SJCRH30 (cell line): ENCODE measurements around the gene HNRNPM. TPM values are rescaled to one million over a fixed set of nuclear protein-coding genes. Genes with fewer than 3 reads are reported as not detected.
A peak's percentile ranks its signal among the peaks of the same experiment; 100 is the strongest.

ENCODE experiments used
- DNase-seq, 2 experiments: peaks; one replicate each; pipeline ENCODE4 v3.0.0-alpha.2; 2015 to 2020
- H3K27ac ChIP-seq: fragments of 250-450 bp; sonication (Bioruptor Pico); 2 replicates; pipeline ENCODE4 v1.5.1; 2020; ENCODE audit warnings: mild to moderate bottlenecking, moderate library complexity
- H3K27me3 ChIP-seq: fragments of 250-450 bp; sonication (Bioruptor Pico); 2 replicates; pipeline ENCODE4 v1.5.1; 2020; ENCODE audit warnings: mild to moderate bottlenecking, moderate library complexity
- H3K36me3 ChIP-seq: fragments of 250-450 bp; sonication (Bioruptor Pico); 2 replicates; pipeline ENCODE4 v1.5.1; 2020; ENCODE audit warnings: mild to moderate bottlenecking, moderate library complexity
- H3K4me1 ChIP-seq: fragments of 250-450 bp; sonication (Bioruptor Pico); 2 replicates; pipeline ENCODE4 v1.5.1; 2020; ENCODE audit warnings: mild to moderate bottlenecking, moderate library complexity
- H3K4me3 ChIP-seq: fragments of 250-450 bp; sonication (Bioruptor Pico); 2 replicates; pipeline ENCODE4 v1.5.1; 2020; ENCODE audit warnings: mild to moderate bottlenecking, moderate library complexity
- H3K9me3 ChIP-seq: fragments of 250-450 bp; sonication (Bioruptor Pico); replicated peaks from 2 replicates; pipeline ENCODE4 v1.5.1; 2020; ENCODE audit warnings: mild to moderate bottlenecking, moderate library complexity
- total RNA-seq: library from RNA; depleted of rRNA; stranded (reverse); fragments of >200 nt; shearing (Covaris generic); gene quantifications from 2 replicates; pipeline ENCODE4 v1.2.3, GENCODE V29; 2014

HNRNPM gene
- total RNA-seq, 1 experiment from 2014 or later: 191 TPM

GRCh38 chr19:8445488-8446001, 770 bp downstream of the HNRNPM start:
- Histone ChIP-seq H3K4me3 (peak overlapping the region; percentile 98), H3K36me3 (peaks cover 23% of the 10 kb centered on the region), H3K4me1 (peaks cover 5% of the 10 kb centered on the region; the same call in 1 of the 2 replicates), H3K9me3 (no peaks in the 10 kb centered on the region), H3K27ac (peak overlapping the region; percentile 98), H3K27me3 (no peaks in the 10 kb centered on the region)
- DNase-seq: peak; percentile 57 to 59

- Histone ChIP-seq H3K27me3 (no peaks in the 10 kb centered on the region), H3K27ac (no peak overlapping the region), H3K4me3 (peak overlapping the region; percentile 98), H3K9me3 (no peaks in the 10 kb centered on the region), H3K36me3 (peaks cover 23% of the 10 kb centered on the region), H3K4me1 (peaks cover 5% of the 10 kb centered on the region; the same call in 1 of the 2 replicates)
- no peak for DNase-seq
Observed at GRCh38 chr19:8446061-8446709, 1.4 kb downstream of the HNRNPM start.

GRCh38 chr19:8449830-8450229, 5.1 kb downstream of the HNRNPM start:
- peaks cover 9% of the 10 kb centered on the region; the same call in 1 of the 2 replicates for H3K4me1 ChIP-seq
- no peak overlapping the region for H3K4me3 ChIP-seq
- peaks cover 37% of the 10 kb centered on the region for H3K36me3 ChIP-seq
- H3K9me3 ChIP-seq: no peaks in the 10 kb centered on the region
- no peaks in the 10 kb centered on the region for H3K27me3 ChIP-seq
- no peak for DNase-seq
- H3K27ac ChIP-seq: no peak overlapping the region

GRCh38 chr19:8451377-8451776, 6.6 kb downstream of the HNRNPM start:
- Histone ChIP-seq H3K9me3 (no peaks in the 10 kb centered on the region), H3K4me1 (peaks cover 8% of the 10 kb centered on the region; the same call in 1 of the 2 replicates), H3K36me3 (peaks cover 43% of the 10 kb centered on the region), H3K4me3 (no peak overlapping the region), H3K27me3 (no peaks in the 10 kb centered on the region), H3K27ac (no peak overlapping the region)
- DNase-seq: no peak

GRCh38 chr19:8451885-8452284, 7.1 kb downstream of the HNRNPM start:
- H3K36me3 ChIP-seq: peaks cover 40% of the 10 kb centered on the region
- H3K4me1 ChIP-seq: peaks cover 4% of the 10 kb centered on the region; the same call in 1 of the 2 replicates
- DNase-seq: peak in 1 of 2 experiments; percentile 34
- no peak overlapping the region for H3K4me3 ChIP-seq
- H3K27me3 ChIP-seq: no peaks in the 10 kb centered on the region
- H3K27ac ChIP-seq: no peak overlapping the region
- no peaks in the 10 kb centered on the region for H3K9me3 ChIP-seq

- peaks cover 4% of the 10 kb centered on the region; the same call in 1 of the 2 replicates for H3K4me1 ChIP-seq
- H3K27me3 ChIP-seq: no peaks in the 10 kb centered on the region
- no peaks in the 10 kb centered on the region for H3K9me3 ChIP-seq
- peaks cover 42% of the 10 kb centered on the region for H3K36me3 ChIP-seq
- H3K27ac ChIP-seq: no peak overlapping the region
- no peak for DNase-seq
- no peak overlapping the region for H3K4me3 ChIP-seq
Observed at GRCh38 chr19:8452446-8453123, 7.8 kb downstream of the HNRNPM start.

GRCh38 chr19:8453616-8454015, 8.8 kb downstream of the HNRNPM start:
- DNase-seq: no peak
- no peaks in the 10 kb centered on the region for H3K27me3 ChIP-seq
- H3K9me3 ChIP-seq: no peaks in the 10 kb centered on the region
- H3K27ac ChIP-seq: no peak overlapping the region
- no peak overlapping the region for H3K4me3 ChIP-seq
- peaks cover 7% of the 10 kb centered on the region for H3K4me1 ChIP-seq
- peaks cover 42% of the 10 kb centered on the region for H3K36me3 ChIP-seq

- no peaks in the 10 kb centered on the region for H3K9me3 ChIP-seq
- H3K27me3 ChIP-seq: no peaks in the 10 kb centered on the region
- H3K36me3 ChIP-seq: peaks cover 42% of the 10 kb centered on the region
- H3K27ac ChIP-seq: no peak overlapping the region
- H3K4me1 ChIP-seq: peaks cover 13% of the 10 kb centered on the region
- no peak for DNase-seq
- no peak overlapping the region for H3K4me3 ChIP-seq
Observed at GRCh38 chr19:8454218-8454617, 9.4 kb downstream of the HNRNPM start.

GRCh38 chr19:8455018-8455417, 10.2 kb downstream of the HNRNPM start:
- Histone ChIP-seq H3K36me3 (peaks cover 43% of the 10 kb centered on the region), H3K27me3 (no peaks in the 10 kb centered on the region), H3K27ac (no peak overlapping the region), H3K9me3 (no peaks in the 10 kb centered on the region), H3K4me1 (peaks cover 21% of the 10 kb centered on the region), H3K4me3 (no peak overlapping the region)
- DNase-seq: no peak

- no peak for DNase-seq
- Histone ChIP-seq H3K27ac (no peak overlapping the region), H3K9me3 (no peaks in the 10 kb centered on the region), H3K27me3 (no peaks in the 10 kb centered on the region), H3K4me1 (peaks cover 32% of the 10 kb centered on the region), H3K36me3 (peaks cover 47% of the 10 kb centered on the region), H3K4me3 (no peak overlapping the region)
Observed at GRCh38 chr19:8456064-8456463, 11.3 kb downstream of the HNRNPM start.

GRCh38 chr19:8457209-8457608, 12.4 kb downstream of the HNRNPM start:
- H3K4me3 ChIP-seq: no peak overlapping the region
- H3K27ac ChIP-seq: no peak overlapping the region
- DNase-seq: no peak
- peaks cover 49% of the 10 kb centered on the region for H3K36me3 ChIP-seq
- H3K27me3 ChIP-seq: no peaks in the 10 kb centered on the region
- H3K9me3 ChIP-seq: no peaks in the 10 kb centered on the region
- peaks cover 34% of the 10 kb centered on the region for H3K4me1 ChIP-seq

- no peak overlapping the region for H3K4me3 ChIP-seq
- H3K9me3 ChIP-seq: no peaks in the 10 kb centered on the region
- H3K36me3 ChIP-seq: peaks cover 52% of the 10 kb centered on the region
- peaks cover 34% of the 10 kb centered on the region for H3K4me1 ChIP-seq
- no peak overlapping the region for H3K27ac ChIP-seq
- H3K27me3 ChIP-seq: no peaks in the 10 kb centered on the region
- no peak for DNase-seq
Observed at GRCh38 chr19:8457827-8458226, 13.1 kb downstream of the HNRNPM start.

GRCh38 chr19:8458380-8458779, 13.6 kb downstream of the HNRNPM start:
- Histone ChIP-seq H3K4me1 (peaks cover 34% of the 10 kb centered on the region), H3K27me3 (no peaks in the 10 kb centered on the region), H3K27ac (no peak overlapping the region), H3K36me3 (peaks cover 52% of the 10 kb centered on the region), H3K9me3 (no peaks in the 10 kb centered on the region), H3K4me3 (no peak overlapping the region)
- no peak for DNase-seq

- H3K9me3 ChIP-seq: no peaks in the 10 kb centered on the region
- peaks cover 34% of the 10 kb centered on the region for H3K4me1 ChIP-seq
- no peak overlapping the region for H3K27ac ChIP-seq
- H3K4me3 ChIP-seq: no peak overlapping the region
- no peaks in the 10 kb centered on the region for H3K27me3 ChIP-seq
- DNase-seq: no peak
- peaks cover 57% of the 10 kb centered on the region for H3K36me3 ChIP-seq
Observed at GRCh38 chr19:8459095-8459494, 14.3 kb downstream of the HNRNPM start.

GRCh38 chr19:8459520-8460270, 14.9 kb downstream of the HNRNPM start:
- Histone ChIP-seq H3K36me3 (peaks cover 62% of the 10 kb centered on the region), H3K27ac (no peak overlapping the region), H3K9me3 (no peaks in the 10 kb centered on the region), H3K27me3 (no peaks in the 10 kb centered on the region), H3K4me3 (no peak overlapping the region), H3K4me1 (peaks cover 34% of the 10 kb centered on the region)
- DNase-seq: no peak
